Measurements from ENCODE around the gene FAM170B.

- no peak for TF ChIP-seq CTCF (IDR thresholded peaks at IDR 0.05; ENCODE audit: extremely low read depth in 1 of 2, insufficient read depth in 1 of 2, low read depth in 1 of 2, low read length in 2 of 2)
- TF ChIP-seq EZH2 (IDR thresholded peaks at IDR 0.05; ENCODE audit: borderline replicate concordance, low read depth, low read length, severe bottlenecking), result no peak
- no peak for TF ChIP-seq POLR2AphosphoS5 (IDR thresholded peaks at IDR 0.05; ENCODE audit: insufficient read depth, low read depth, low read length)
- no peak for TF ChIP-seq POLR2A (IDR thresholded peaks at IDR 0.05; ENCODE audit: low read depth, low read length)
- no peak for TF ChIP-seq FOS (IDR thresholded peaks at IDR 0.05; ENCODE audit: borderline replicate concordance, insufficient read depth, low read length)
- no peak for TF ChIP-seq JUN (IDR thresholded peaks at IDR 0.05; ENCODE audit: borderline replicate concordance, insufficient read depth, insufficient read length, low read depth)
Measured at GRCh38 chr10:49158404-49158803, 24.6 kb upstream of the FAM170B start.

Measured in endothelial cell of umbilical vein (primary cell).